AG10803 (cell line): Measurements from ENCODE around the gene DUOX1.

ENCODE experiments used
- DNase-seq: peaks from one replicate; pipeline ENCODE4 v3.0.0; 2010; ENCODE audit warnings: low read depth
- H3K4me3 ChIP-seq: 2 replicates; pipeline ENCODE4 v1.5.1; 2011; ENCODE audit warnings: mild to moderate bottlenecking, low read length, control low read depth
- TF ChIP-seq, protein P1 (sequence below): conservative IDR thresholded peaks from 2 replicates; pipeline ENCODE4 v1.5.1; 2011; ENCODE audit warnings: mild to moderate bottlenecking, low read length, control low read depth, inconsistent platforms

The DUOX1 gene

DNA sequence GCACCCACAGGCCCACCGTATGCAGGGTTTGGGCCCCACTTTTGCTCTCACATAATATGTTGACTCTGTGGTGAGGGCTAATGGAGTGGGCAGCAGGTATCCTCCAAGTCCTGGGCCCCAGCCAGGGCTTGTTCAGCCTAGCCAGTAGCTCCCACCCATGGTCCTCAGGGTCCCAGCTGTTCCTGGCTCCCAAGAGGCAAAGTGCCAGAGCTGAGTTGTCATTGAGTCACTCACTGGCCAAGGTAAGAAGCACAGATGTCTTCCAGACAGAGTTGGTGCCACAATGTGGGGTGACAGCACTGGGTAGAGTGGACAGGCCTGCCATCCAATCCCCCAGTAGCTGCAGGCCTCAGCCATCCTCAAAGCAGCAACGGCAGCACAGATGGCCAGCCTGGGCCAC is 53.7 kb downstream of the DUOX1 start:
- TF ChIP-seq, protein P1, sequence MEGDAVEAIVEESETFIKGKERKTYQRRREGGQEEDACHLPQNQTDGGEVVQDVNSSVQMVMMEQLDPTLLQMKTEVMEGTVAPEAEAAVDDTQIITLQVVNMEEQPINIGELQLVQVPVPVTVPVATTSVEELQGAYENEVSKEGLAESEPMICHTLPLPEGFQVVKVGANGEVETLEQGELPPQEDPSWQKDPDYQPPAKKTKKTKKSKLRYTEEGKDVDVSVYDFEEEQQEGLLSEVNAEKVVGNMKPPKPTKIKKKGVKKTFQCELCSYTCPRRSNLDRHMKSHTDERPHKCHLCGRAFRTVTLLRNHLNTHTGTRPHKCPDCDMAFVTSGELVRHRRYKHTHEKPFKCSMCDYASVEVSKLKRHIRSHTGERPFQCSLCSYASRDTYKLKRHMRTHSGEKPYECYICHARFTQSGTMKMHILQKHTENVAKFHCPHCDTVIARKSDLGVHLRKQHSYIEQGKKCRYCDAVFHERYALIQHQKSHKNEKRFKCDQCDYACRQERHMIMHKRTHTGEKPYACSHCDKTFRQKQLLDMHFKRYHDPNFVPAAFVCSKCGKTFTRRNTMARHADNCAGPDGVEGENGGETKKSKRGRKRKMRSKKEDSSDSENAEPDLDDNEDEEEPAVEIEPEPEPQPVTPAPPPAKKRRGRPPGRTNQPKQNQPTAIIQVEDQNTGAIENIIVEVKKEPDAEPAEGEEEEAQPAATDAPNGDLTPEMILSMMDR, result no peak
- no peak overlapping the region for H3K4me3 ChIP-seq
- no peak for DNase-seq

DNA sequence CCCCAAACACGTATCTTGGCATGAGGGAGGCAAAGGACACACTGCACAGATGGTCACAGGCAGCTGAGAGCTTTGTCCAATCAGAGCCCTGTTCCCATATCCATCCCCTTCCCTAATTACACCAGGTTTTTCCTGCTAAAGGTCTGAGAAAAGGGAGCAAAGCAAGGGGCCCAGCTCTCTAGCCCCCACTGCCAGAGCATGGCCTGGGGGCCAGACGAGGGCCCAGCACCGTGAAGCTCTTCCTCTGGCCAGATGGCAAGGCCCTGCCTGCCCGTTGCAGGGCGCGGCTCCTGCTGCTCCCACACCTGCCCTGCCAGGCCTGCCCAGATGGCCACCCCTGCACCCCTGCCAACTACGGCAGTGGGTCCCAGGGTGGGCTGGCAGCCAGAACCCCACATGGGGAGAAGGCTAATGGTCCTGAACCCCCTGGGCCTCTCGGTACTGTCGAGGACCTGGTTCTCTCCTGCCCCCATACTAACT is 54.8 kb downstream of the DUOX1 start:
- no peak for DNase-seq
- TF ChIP-seq, protein P1, result no peak
- no peak overlapping the region for H3K4me3 ChIP-seq

DNA sequence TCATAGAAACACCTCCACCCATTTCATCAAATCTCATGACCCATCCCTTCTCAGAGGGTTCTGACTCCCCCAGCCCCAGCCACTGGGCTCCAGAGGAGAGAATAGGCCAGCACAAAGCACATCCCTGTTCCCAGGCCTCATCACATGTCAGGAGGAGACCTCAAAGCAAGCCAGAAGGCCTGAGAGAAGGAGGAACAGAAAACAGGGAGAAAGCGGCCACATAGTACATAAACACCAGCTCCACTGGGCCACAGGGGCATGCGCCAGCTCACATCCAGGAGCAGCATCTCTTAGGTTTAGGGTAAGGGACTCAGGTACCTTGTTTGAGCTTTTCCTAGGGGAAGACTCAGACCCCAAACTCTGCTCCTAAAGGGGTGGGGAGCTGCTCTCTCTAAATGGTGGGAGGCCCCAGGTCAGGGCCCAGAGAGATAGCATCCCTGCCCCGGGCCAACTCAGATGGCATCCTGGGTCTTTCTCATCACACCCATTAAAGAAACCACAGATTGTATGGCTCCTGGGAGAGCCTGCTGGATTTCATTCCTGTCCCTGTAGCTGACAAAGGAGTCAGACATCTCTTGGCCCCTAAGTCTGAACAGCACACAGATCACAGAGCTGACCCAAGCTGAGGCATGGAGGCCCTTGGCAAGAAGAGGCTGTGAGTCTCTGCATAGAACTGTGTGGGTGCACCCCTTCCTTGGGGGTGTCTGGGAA is 55.4 kb downstream of the DUOX1 start:
- no peak overlapping the region for H3K4me3 ChIP-seq
- no peak for DNase-seq
- TF ChIP-seq, protein P1, result no peak

DNA sequence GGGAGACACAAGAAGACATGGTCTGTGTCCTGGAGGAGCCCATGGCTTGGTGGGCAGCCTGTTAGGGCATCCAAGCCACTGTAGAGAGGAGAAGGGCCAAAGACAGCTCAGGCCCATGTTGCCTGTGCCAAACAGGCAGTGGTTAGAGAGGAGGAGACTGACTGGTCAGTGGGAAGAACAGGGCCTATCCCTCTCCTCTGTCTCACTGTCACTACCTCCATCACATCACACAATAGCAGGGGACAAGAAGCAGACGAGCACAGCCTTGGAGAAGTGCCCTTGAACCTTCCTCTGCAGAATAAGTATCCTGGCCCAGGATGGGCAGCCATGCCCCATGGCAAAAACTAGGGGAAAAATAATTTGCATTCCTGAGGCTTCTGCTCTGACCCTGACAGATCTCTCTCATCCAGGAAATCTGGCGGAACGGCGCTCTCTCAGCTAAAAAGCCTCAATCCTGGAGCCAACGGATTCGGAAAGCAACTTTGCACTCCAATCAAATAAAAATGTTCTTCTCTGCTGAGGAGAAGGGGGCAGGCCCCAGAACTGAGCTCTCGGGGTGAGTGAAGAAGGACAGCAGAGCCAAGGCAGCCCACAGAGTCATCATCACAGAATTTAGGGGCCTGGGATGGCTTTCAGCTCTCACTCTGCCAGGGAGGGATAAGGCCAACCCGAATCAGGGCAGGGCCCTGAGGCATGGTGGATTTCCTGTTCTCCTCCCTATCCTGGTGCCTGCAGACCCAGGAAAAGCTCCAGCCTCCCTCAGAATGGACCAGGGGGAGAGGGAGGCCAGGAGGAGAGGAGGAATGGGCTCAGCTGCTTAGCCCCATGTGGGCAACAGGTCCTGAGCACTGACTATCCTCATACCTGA is 56.3 kb downstream of the DUOX1 start:
- DNase-seq, result peak; percentile 38
- TF ChIP-seq, protein P1, result no peak
- peak overlapping the region; percentile 75 for H3K4me3 ChIP-seq

DNA sequence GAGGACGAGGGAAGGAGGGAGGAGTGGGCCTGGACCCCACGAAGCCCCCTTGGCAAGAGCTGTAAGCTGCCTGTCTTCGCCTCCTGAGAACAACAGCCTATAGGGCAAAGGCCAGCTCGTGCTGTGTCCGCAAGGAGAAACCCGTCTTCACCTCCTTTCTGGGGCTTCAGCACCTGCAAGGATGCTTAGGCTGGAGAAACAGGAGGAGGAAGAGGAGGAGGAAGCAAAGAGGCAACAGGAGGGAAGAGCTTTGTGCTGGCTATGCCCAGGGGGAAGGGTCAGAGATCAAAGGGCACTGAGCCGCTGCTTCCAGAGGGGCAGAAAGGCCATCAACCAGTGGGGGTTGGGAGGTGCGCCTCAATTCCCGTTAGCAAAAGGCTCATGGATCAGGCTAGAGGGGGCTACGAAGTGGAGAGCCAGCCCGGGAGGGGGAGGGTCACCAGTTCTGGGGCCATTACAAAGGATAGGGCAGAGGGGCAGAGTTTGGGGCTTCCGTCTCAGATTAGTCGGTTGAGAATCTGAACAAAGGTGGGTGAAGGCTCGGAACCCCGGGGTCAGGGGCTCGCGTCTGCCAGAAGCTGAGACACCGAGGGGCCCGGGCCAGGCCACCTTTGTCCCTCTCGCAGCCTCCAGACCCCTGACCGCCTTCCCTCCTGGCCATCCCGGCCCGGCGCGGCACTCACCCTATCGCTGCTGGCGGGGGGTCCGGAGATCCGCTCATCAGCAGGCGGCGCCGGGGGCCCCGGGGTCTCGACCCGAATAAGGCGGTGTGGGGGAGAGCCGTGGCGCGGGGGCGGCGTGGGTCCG is 57.2 kb downstream of the DUOX1 start:
- DNase-seq, result no peak
- H3K4me3 ChIP-seq, result peak overlapping the region; percentile 75
- TF ChIP-seq, protein P1, result no peak

DNA sequence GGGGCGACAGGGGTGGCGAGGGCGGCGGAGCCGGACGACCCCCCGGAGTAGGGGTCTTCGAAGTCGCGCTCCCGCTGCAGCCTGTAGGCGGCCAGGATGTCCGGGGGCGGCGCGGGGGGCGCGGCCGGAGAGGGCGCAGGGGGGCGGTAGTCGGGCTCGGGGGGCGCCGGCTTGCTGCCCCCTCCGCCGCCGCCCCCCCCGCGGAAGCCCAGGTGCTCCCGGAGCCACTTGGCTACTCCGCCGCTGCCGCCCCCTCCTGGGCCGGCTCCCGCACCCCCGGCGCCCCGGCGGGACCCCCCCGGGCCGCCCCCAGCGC is 57.7 kb downstream of the DUOX1 start:
- DNase-seq, result no peak
- TF ChIP-seq, protein P1, result no peak
- peak overlapping the region; percentile 75 for H3K4me3 ChIP-seq
